IMR-90 (cell line): ENCODE results near the gene APOBEC3B. TPM values are rescaled to one million over a fixed set of nuclear protein-coding genes. Genes with fewer than 3 reads are reported as not detected.

Experiments used
- ATAC-seq: fragments of 200-7000 bp; cut with Tn5 transposase; 2 replicates; pipeline ENCODE4 v1.9.1; 2020; ENCODE audit warnings: low read depth, mild to moderate bottlenecking, moderate library complexity
- BruUV-seq: library from RNA; stranded (reverse); fragments of 400-500 nt; replicated peaks from 2 replicates; lab custom pipeline; 2021; lab: Mats Ljungman, UMichigan
- CTCF ChIA-PET: fragments of 300-600 bp; formaldehyde crosslinking; extraction: SDS; loops from one replicate; lab custom pipeline; 2021; ENCODE audit warnings: antibody characterized with exemption; lab: Yijun Ruan, JAX
- POLR2A ChIA-PET: fragments of 300-600 bp; sonication (Branson Sonifier 250); formaldehyde crosslinking; loops from one replicate; lab custom pipeline; 2022; ENCODE audit warnings: antibody characterized with exemption; ENCODE audit not compliant: unreplicated experiment; lab: Charles Lee
- DNase-seq: peaks from one replicate; pipeline ENCODE4 v3.0.0; 2013
- H2AFZ ChIP-seq: replicated peaks from 2 replicates; pipeline ENCODE3; 2013; ENCODE audit warnings: low read length, mild to moderate bottlenecking; ENCODE audit not compliant: poor library complexity
- H2AK5ac ChIP-seq: 2 replicates; pipeline ENCODE4 v1.6.1; 2013; ENCODE audit warnings: low read depth, low read length, inconsistent platforms
- H2AK9ac ChIP-seq: replicated peaks from 2 replicates; pipeline ENCODE3; 2013; ENCODE audit warnings: mild to moderate bottlenecking, low read depth, low read length, moderate library complexity; ENCODE audit not compliant: poor library complexity
- H2BK120ac ChIP-seq: 2 replicates; pipeline ENCODE4 v1.6.1; 2013; ENCODE audit warnings: low read depth, low read length, inconsistent platforms
- H2BK15ac ChIP-seq: 3 replicates; pipeline ENCODE4 v1.6.1; 2013; ENCODE audit warnings: low read depth, low read length, inconsistent platforms
- H2BK20ac ChIP-seq: 2 replicates; pipeline ENCODE4 v1.6.1; 2013; ENCODE audit warnings: low read depth, mild to moderate bottlenecking, inconsistent platforms, low read length, moderate library complexity
- H2BK5ac ChIP-seq: 2 replicates; pipeline ENCODE4 v1.6.1; 2013; ENCODE audit warnings: mild to moderate bottlenecking, low read depth, low read length, inconsistent platforms; ENCODE audit not compliant: poor library complexity, severe bottlenecking
- H3K14ac ChIP-seq: replicated peaks from 2 replicates; pipeline ENCODE4 v1.6.1; 2013; ENCODE audit warnings: low read depth, low read length, inconsistent platforms
- H3K18ac ChIP-seq: 2 replicates; pipeline ENCODE4 v1.6.1; 2013; ENCODE audit warnings: low read depth, low read length, control low read depth
- H3K23ac ChIP-seq: 2 replicates; pipeline ENCODE4 v1.6.1; 2013; ENCODE audit warnings: low read depth, low read length, inconsistent platforms
- H3K27ac ChIP-seq: 2 replicates; pipeline ENCODE4 v1.5.1; 2013; ENCODE audit warnings: mild to moderate bottlenecking, control low read depth, low read length; ENCODE audit not compliant: insufficient read depth
- H3K27me3 ChIP-seq: 2 replicates; pipeline ENCODE4 v1.6.1; 2013; ENCODE audit warnings: low read length; ENCODE audit not compliant: control insufficient read depth, insufficient read depth
- H3K36me3 ChIP-seq: 2 replicates; pipeline ENCODE4 v1.6.1; 2013; ENCODE audit warnings: low read length, mixed read lengths; ENCODE audit not compliant: control insufficient read depth, insufficient read depth
- H3K4ac ChIP-seq: 2 replicates; pipeline ENCODE4 v1.6.1; 2013; ENCODE audit warnings: low read depth, low read length, inconsistent platforms
- H3K4me1 ChIP-seq: 2 replicates; pipeline ENCODE4 v1.6.1; 2013; ENCODE audit warnings: low read length, mixed read lengths; ENCODE audit not compliant: control insufficient read depth, insufficient read depth
- H3K4me2 ChIP-seq: 2 replicates; pipeline ENCODE4 v1.6.1; 2013; ENCODE audit warnings: low read depth, mild to moderate bottlenecking, control low read depth, low read length, moderate library complexity
- H3K4me3 ChIP-seq: 2 replicates; pipeline ENCODE4 v1.5.1; 2013; ENCODE audit warnings: low read depth, mild to moderate bottlenecking, control low read depth, low read length, moderate library complexity; ENCODE audit not compliant: insufficient read depth
- H3K56ac ChIP-seq: 2 replicates; pipeline ENCODE4 v1.6.1; 2013; ENCODE audit warnings: low read length, inconsistent platforms; ENCODE audit not compliant: insufficient read depth; ENCODE audit errors: extremely low read depth
- H3K79me1 ChIP-seq, 2 experiments: 2 replicates each; pipeline ENCODE4 v1.6.1; 2013; ENCODE audit warnings: low read length in 2 of 2, inconsistent platforms in 1 of 2, low read depth in 1 of 2
- H3K9ac ChIP-seq: 2 replicates; pipeline ENCODE4 v1.6.1; 2013; ENCODE audit warnings: low read depth, low read length, control low read depth
- H3K9me1 ChIP-seq: 2 replicates; pipeline ENCODE4 v1.6.1; 2013; ENCODE audit warnings: low read length, inconsistent platforms; ENCODE audit not compliant: insufficient read depth
- H3K9me3 ChIP-seq: 2 replicates; pipeline ENCODE4 v1.6.1; 2013; ENCODE audit warnings: low read length; ENCODE audit not compliant: control insufficient read depth, insufficient read depth
- H4K20me1 ChIP-seq: 2 replicates; pipeline ENCODE4 v1.6.1; 2013; ENCODE audit warnings: low read length, inconsistent platforms; ENCODE audit not compliant: insufficient read depth
- H4K5ac ChIP-seq: 2 replicates; pipeline ENCODE4 v1.6.1; 2013; ENCODE audit warnings: mild to moderate bottlenecking, low read depth, low read length, control low read depth
- H4K8ac ChIP-seq, 2 experiments: 2 replicates each; pipeline ENCODE4 v1.6.1; 2013; ENCODE audit warnings: low read depth in 2 of 2, low read length in 2 of 2, control low read depth in 1 of 2, inconsistent platforms in 1 of 2
- H4K91ac ChIP-seq: 2 replicates; pipeline ENCODE4 v1.6.1; 2013; ENCODE audit warnings: low read depth, low read length, inconsistent platforms; ENCODE audit not compliant: insufficient read depth
- BHLHE40 ChIP-seq: fragments of 150-350 bp; IDR thresholded peaks from 2 replicates; pipeline ENCODE4 v1.6.1; 2016; ENCODE audit warnings: mild to moderate bottlenecking, low read depth, low read length
- CEBPB ChIP-seq: IDR thresholded peaks from 2 replicates; pipeline ENCODE4 v1.6.1; 2012; ENCODE audit warnings: low read depth, low read length, improper control_type of control experiment
- CHD1 ChIP-seq: IDR thresholded peaks from 2 replicates; pipeline ENCODE4 v1.6.1; 2012; ENCODE audit warnings: low read depth, low read length, improper control_type of control experiment
- CTCF ChIP-seq: conservative IDR thresholded peaks from 2 replicates; pipeline ENCODE4 v1.5.1; 2012; ENCODE audit warnings: mild to moderate bottlenecking, low read depth, low read length, improper control_type of control experiment
- ELK1 ChIP-seq: fragments of 150-350 bp; IDR thresholded peaks from 2 replicates; pipeline ENCODE4 v1.6.1; 2016; ENCODE audit warnings: low read depth, mild to moderate bottlenecking, low read length, moderate library complexity, borderline replicate concordance
- FOS ChIP-seq: fragments of 150-350 bp; IDR thresholded peaks from 2 replicates; pipeline ENCODE4 v1.6.1; 2016; ENCODE audit warnings: low read depth, low read length
- MAFK ChIP-seq: IDR thresholded peaks from 2 replicates; pipeline ENCODE4 v1.6.1; 2012; ENCODE audit warnings: low read depth, low read length, improper control_type of control experiment
- MAZ ChIP-seq: IDR thresholded peaks from 2 replicates; pipeline ENCODE4 v1.6.1; 2012; ENCODE audit warnings: low read depth, mild to moderate bottlenecking, low read length, improper control_type of control experiment, moderate library complexity, borderline replicate concordance
- MXI1 ChIP-seq: IDR thresholded peaks from 2 replicates; pipeline ENCODE4 v1.6.1; 2012; ENCODE audit warnings: low read depth, mild to moderate bottlenecking, low read length, moderate library complexity, borderline replicate concordance
- NFE2L2 ChIP-seq: fragments of 150-350 bp; IDR thresholded peaks from 2 replicates; pipeline ENCODE4 v1.6.1; 2016; ENCODE audit warnings: low read depth, mild to moderate bottlenecking, low read length
- POLR2A ChIP-seq: IDR thresholded peaks from 2 replicates; pipeline ENCODE4 v1.6.1; 2012; ENCODE audit warnings: mild to moderate bottlenecking, low read depth, low read length
- RAD21 ChIP-seq: IDR thresholded peaks from 2 replicates; pipeline ENCODE4 v1.6.1; 2012; ENCODE audit warnings: low read length, improper control_type of control experiment
- RCOR1 ChIP-seq: IDR thresholded peaks from 2 replicates; pipeline ENCODE4 v1.6.1; 2012; ENCODE audit warnings: mild to moderate bottlenecking, low read length, improper control_type of control experiment; ENCODE audit not compliant: insufficient replicate concordance
- RFX5 ChIP-seq: IDR thresholded peaks from 2 replicates; pipeline ENCODE4 v1.8.0; 2012; ENCODE audit warnings: low read depth, mild to moderate bottlenecking, low read length, moderate library complexity
- SMC3 ChIP-seq: fragments of 150-350 bp; IDR thresholded peaks from 2 replicates; pipeline ENCODE4 v1.6.1; 2016; ENCODE audit warnings: low read depth, mild to moderate bottlenecking, antibody characterized with exemption, low read length, moderate library complexity
- USF2 ChIP-seq: fragments of 150-350 bp; IDR thresholded peaks from 2 replicates; pipeline ENCODE4 v1.6.1; 2017; ENCODE audit warnings: mild to moderate bottlenecking, antibody characterized with exemption, low read length, low read depth
- WGBS, 2 experiments: methylation state at CpG; one replicate each; pipeline versions ENCODE4 v1.1.5 to v1.1.7; 2013; ENCODE audit warnings: missing lambda C conversion rate in 2 of 2; ENCODE audit not compliant: insufficient read length in 1 of 2; ENCODE audit errors: extremely low coverage in 2 of 2; 5-methylcytosine and 5-hydroxymethylcytosine counted together
- dilution Hi-C: fragments of 300-500 bp; cut with HindIII; formaldehyde crosslinking; loops from one replicate; pipeline ENCODE4 v1.14.3; 2018; ENCODE audit warnings: low sequenced_read_pairs; ENCODE audit not compliant: unreplicated experiment
- in situ Hi-C: fragments of 300-500 bp; cut with MboI; formaldehyde crosslinking; loops from 3 replicates; pipeline ENCODE4 v1.14.3; 2019; ENCODE audit warnings: low sequenced_read_pairs, inconsistent platforms, mixed read lengths
- intact Hi-C: fragments of 100-400 bp; cut with micrococcal nuclease; formaldehyde crosslinking; loops from 2 replicates; pipeline ENCODE4 v1.10.0; 2022
- polyA plus RNA-seq, 3 experiments: library from polyadenylated mRNA; depleted of rRNA; stranded (reverse); fragments of >200 nt; gene quantifications; 2 replicates each; pipeline ENCODE4 v1.2.3, GENCODE V29; 2012; ENCODE audit warnings: low replicate concordance in 1 of 3
- total RNA-seq: library from RNA; depleted of rRNA; stranded (reverse); fragments of >200 nt; gene quantifications from 2 replicates; pipeline ENCODE4 v1.2.3, GENCODE V29; 2012

The APOBEC3B gene
- total and polyA plus RNA-seq, 2 of the 4 experiments (the other 2 are of a cell fraction): 17.6 to 34.2 TPM

GRCh38 chr22:38984224-38984623 lies 2.1 kb downstream of the APOBEC3B start:
- in situ Hi-C loops (no loop called here), intact Hi-C loops (loop anchor here (5.0 kb wide), 1 partner anchor 112 kb away; the partner anchor contains the start of gene CBX6), dilution Hi-C loops (no loop called here)
- H3K4ac ChIP-seq: no peak overlapping the region
- CTCF ChIA-PET: no interaction called here
- no peak overlapping the region for H4K91ac ChIP-seq
- POLR2A ChIA-PET: no interaction called here
- H2AFZ ChIP-seq: no peak overlapping the region
- no peaks in the 10 kb centered on the region for H3K27me3 ChIP-seq
- TF ChIP-seq CEBPB (no peak), FOS (no peak), RCOR1 (no peak), MAZ (no peak), NFE2L2 (no peak), MXI1 (no peak), CHD1 (no peak), RAD21 (no peak), SMC3 (no peak), RFX5 (no peak), POLR2A (no peak), ELK1 (no peak), USF2 (no peak), MAFK (no peak), CTCF (no peak), BHLHE40 (no peak)
- no peaks in the 10 kb centered on the region; the same call in 1 of the 2 replicates for H3K9me3 ChIP-seq
- H2BK15ac ChIP-seq: no peak overlapping the region
- DNase-seq (no peak), ATAC-seq (no peak)
- no peak overlapping the region for H3K4me2 ChIP-seq
- peaks cover 8% of the 10 kb centered on the region for H3K4me1 ChIP-seq
- no peaks in the 10 kb centered on the region; the same call in 1 of the 2 replicates for H3K36me3 ChIP-seq
- H3K14ac ChIP-seq: no peak overlapping the region
- H2AK5ac ChIP-seq: no peak overlapping the region
- H2BK120ac ChIP-seq: no peak overlapping the region
- no peak overlapping the region for H2AK9ac ChIP-seq
- H3K9me1 ChIP-seq: no peaks in the 10 kb centered on the region
- no peak overlapping the region for H4K8ac ChIP-seq
- no peak overlapping the region for H3K9ac ChIP-seq
- no peak overlapping the region for H3K27ac ChIP-seq
- H2BK20ac ChIP-seq: no peak overlapping the region
- H4K20me1 ChIP-seq: no peaks in the 10 kb centered on the region
- no peak overlapping the region for H3K18ac ChIP-seq
- H3K4me3 ChIP-seq: no peak overlapping the region
- peaks cover 4 to 10% of the 10 kb centered on the region in 2 experiments; a peak in 2 of 4 replicates for H3K79me1 ChIP-seq
- H3K23ac ChIP-seq: no peak overlapping the region
- no peak overlapping the region for H4K5ac ChIP-seq
- no TSS peak for BruUV-seq
- no peak overlapping the region for H3K56ac ChIP-seq
- H2BK5ac ChIP-seq: no peak overlapping the region
- WGBS, 2 experiments: no CpG with 5 or more reads among the region's 2 CpGs
